Kidney (tissue), 14 donors: ENCODE measurements around the gene ZNF609. TPM values are rescaled to one million over a fixed set of nuclear protein-coding genes. Genes with fewer than 3 reads are reported as not detected.
"Not testable (repeated sequence)": the region's sequence is repeated elsewhere in the genome, so short reads cannot be mapped to it uniquely, and the experiment has no call there.

Experiments used
- DNase-seq, 5 donors: peaks; one replicate each; pipeline ENCODE4 v3.0.0-alpha.2; 2013 to 2020
- FAIRE-seq: peaks from 2 replicates; lab custom pipeline; 2012; peaks lifted over from hg19 to GRCh38; lab: Jason Lieb, UNC
- H3K27ac ChIP-seq, 2 donors: one replicate each; pipeline ENCODE4 v1.7.0; 2013; ENCODE audit warnings: low read depth in 2 of 2, low read length in 2 of 2, inconsistent platforms in 1 of 2
- H3K27me3 ChIP-seq: one replicate; pipeline ENCODE4 v1.7.1; 2013; ENCODE audit warnings: low read length, inconsistent platforms; ENCODE audit not compliant: control insufficient read depth, insufficient read depth
- H3K36me3 ChIP-seq, 3 donors: one replicate each; pipeline versions ENCODE4 v1.7.0 to v1.7.1; 2013; ENCODE audit warnings: low read length in 3 of 3, control low read depth in 1 of 3, inconsistent platforms in 1 of 3; ENCODE audit not compliant: insufficient read depth in 3 of 3, control insufficient read depth in 2 of 3
- H3K4me1 ChIP-seq, 3 donors: one replicate each; pipeline versions ENCODE4 v1.7.0 to v1.7.1; 2013; ENCODE audit warnings: low read length in 3 of 3, inconsistent platforms in 1 of 3, low read depth in 1 of 3; ENCODE audit not compliant: control insufficient read depth in 2 of 3, insufficient read depth in 2 of 3
- H3K4me3 ChIP-seq, 3 donors: one replicate each; pipeline versions ENCODE4 v1.7.0 to v1.8.1; 2013; ENCODE audit warnings: low read length in 3 of 3, control low read depth in 1 of 3, inconsistent platforms in 1 of 3
- H3K9ac ChIP-seq, 3 donors: one replicate each; pipeline versions ENCODE4 v1.7.0 to v1.7.1; 2013; ENCODE audit warnings: low read length in 3 of 3, control low read depth in 1 of 3, inconsistent platforms in 1 of 3
- H3K9me3 ChIP-seq, 3 donors: one replicate each; pipeline versions ENCODE4 v1.7.0 to v1.7.1; 2013; ENCODE audit warnings: low read length in 3 of 3, control low read depth in 1 of 3, inconsistent platforms in 1 of 3; ENCODE audit not compliant: control insufficient read depth in 2 of 3, insufficient read depth in 1 of 3
- CTCF ChIP-seq: IDR thresholded peaks from 3 replicates; pipeline ENCODE4 v1.5.1; 2012; ENCODE audit warnings: mild to moderate bottlenecking, moderate library complexity, borderline replicate concordance; ENCODE audit not compliant: insufficient read depth; ENCODE audit errors: extremely low read depth
- intact Hi-C: fragments of 100-400 bp; cut with DNase I; formaldehyde crosslinking; loops from one replicate; pipeline ENCODE4 v1.11.1; 2022
- polyA plus RNA-seq: library from polyadenylated mRNA; stranded (reverse); fragments of 350-450 nt; fragmentation: Illumina TruSeq; extraction: RNeasy Lipid Tissue Mini Kit (QIAGEN cat#74804); gene quantifications from one replicate; pipeline ENCODE4 v1.2.3, GENCODE V29; 2014; ENCODE audit warnings: low read depth, low replicate concordance; ENCODE audit not compliant: insufficient read depth
- total RNA-seq: library from RNA; stranded (reverse); fragmentation: NEBNext Ultra II Directional; extraction: Animal tissue kit (Norgen Biotek cat#: 25700); gene quantifications from one replicate; pipeline ENCODE4 v1.2.1, GENCODE V29; 2021
- donor health status: control.
- donor health status: control.
- donor health status: control.
- donor health status: control.
- donor health status: control.
- donor health status: DM: yes; HTN: yes; CAD: no.
- donor health status: Normal renal cell carcinoma (clear cell type).

Gene ZNF609
- total and polyA plus RNA-seq, 2 donors from 2014 or later, result 3.1 to 37.2 TPM

- Histone ChIP-seq H3K9ac (no peak overlapping the region), H3K27ac (no peak overlapping the region), H3K4me3 (no peak overlapping the region), H3K4me1 (peaks cover 0 to 10% (median 3%) of the 10 kb centered on the region in 3 donors), H3K36me3 (no peaks in the 10 kb centered on the region), H3K27me3 (no peaks in the 10 kb centered on the region), H3K9me3 (no peaks in the 10 kb centered on the region)
- intact Hi-C loops, result no loop called here
- no peak for TF ChIP-seq CTCF
- DNase-seq (no peak), FAIRE-seq (no peak)
Measured at GRCh38 chr15:64604319-64604718, 143.9 kb downstream of the ZNF609 start.

- H3K4me3 ChIP-seq, H3K4me1 ChIP-seq, H3K9me3 ChIP-seq, intact Hi-C loops, H3K36me3 ChIP-seq, H3K27ac ChIP-seq, H3K27me3 ChIP-seq, DNase-seq, H3K9ac ChIP-seq, FAIRE-seq: not testable (repeated sequence)
Measured at GRCh38 chr15:64607416-64607815, 147.0 kb downstream of the ZNF609 start.

DNA sequence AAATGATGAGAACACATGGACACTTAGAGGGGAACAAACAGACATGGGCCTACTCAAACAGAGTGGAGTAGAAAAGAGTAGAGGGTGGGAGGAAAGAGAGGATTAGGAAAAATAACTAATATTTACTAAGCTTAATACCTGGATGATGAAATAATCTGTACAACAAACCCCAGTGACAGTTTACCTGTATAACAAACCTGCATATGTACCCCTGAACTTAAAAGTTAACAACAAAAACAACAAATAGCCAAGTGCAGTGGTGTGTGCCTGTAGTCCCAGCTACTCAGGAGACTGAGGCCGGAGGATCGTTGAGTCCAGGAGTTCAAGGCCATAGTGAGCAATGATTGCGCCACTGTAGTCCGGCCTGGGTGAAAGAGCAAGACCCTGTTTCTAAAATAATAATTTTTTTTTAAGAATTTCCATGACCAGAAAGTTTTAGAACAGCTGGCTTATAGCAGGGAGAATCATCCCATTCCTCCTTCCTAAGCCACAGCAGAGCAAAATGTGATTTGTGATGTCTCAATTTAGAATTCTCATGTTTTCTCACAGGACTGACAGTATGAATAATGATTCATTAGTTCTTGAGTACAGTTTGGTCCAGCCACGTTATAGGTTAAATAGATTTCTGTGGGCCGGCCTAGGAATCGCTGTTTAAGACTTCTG is 150.0 kb downstream of the ZNF609 start:
- Histone ChIP-seq H3K4me1 (peaks cover 0 to 4% (median 0%) of the 10 kb centered on the region in 3 donors), H3K27me3 (no peaks in the 10 kb centered on the region), H3K27ac (no peak overlapping the region), H3K9ac (no peak overlapping the region), H3K4me3 (no peak overlapping the region), H3K9me3 (no peaks in the 10 kb centered on the region), H3K36me3 (no peaks in the 10 kb centered on the region)
- intact Hi-C loops, result no loop called here
- no peak for DNase-seq
- no peak for FAIRE-seq
- TF ChIP-seq CTCF, result no peak

DNA sequence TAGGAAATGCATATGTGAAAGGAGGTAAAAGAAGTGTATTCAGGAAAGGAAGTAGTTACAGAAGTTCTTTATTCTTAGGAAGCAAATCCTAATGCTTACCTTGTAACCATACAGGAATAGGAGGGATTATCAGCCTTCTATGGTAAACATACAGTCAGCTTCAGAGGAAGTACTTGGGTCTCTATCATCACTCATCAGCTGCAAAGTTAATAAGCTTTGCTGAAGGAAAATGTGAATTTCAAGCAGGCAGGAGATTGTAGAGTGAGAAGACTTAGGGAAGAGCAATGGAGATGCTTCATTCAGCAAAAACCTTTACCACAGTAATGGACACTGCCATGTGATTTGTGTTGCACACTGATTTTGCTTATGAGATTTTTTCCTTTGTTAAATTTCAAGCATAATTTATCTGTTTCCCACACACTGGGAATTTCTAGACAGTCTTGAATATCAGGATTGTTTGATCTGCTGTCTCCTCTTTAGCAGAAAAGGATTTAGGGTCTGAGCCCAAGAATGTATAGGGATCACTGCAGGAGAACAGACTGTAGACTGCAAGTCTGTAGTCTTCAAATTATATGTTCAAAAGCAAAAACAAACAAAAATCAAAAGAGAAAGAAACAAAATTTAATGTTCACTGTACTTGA is 150.8 kb downstream of the ZNF609 start:
- no peak for DNase-seq
- Histone ChIP-seq H3K4me3 (no peak overlapping the region), H3K4me1 (peaks cover 0 to 4% (median 0%) of the 10 kb centered on the region in 3 donors), H3K36me3 (no peaks in the 10 kb centered on the region), H3K9ac (no peak overlapping the region), H3K27ac (no peak overlapping the region), H3K9me3 (no peaks in the 10 kb centered on the region), H3K27me3 (no peaks in the 10 kb centered on the region)
- intact Hi-C loops, result no loop called here
- no peak for TF ChIP-seq CTCF
- no peak for FAIRE-seq
